Progenitor cell of endocrine pancreas (in vitro differentiated cells): ENCODE measurements around the gene LAMA3. TPM values are rescaled to one million over a fixed set of nuclear protein-coding genes. Genes with fewer than 3 reads are reported as not detected.

Experiments used
- DNase-seq: peaks from one replicate; pipeline ENCODE4 v3.0.0; 2021; ENCODE audit warnings: low spot score; ENCODE audit not compliant: unreplicated experiment
- H3K27ac Mint-ChIP-seq: 2 replicates; pipeline ENCODE4 v1.8.0; 2021; ENCODE audit warnings: mild to moderate bottlenecking, moderate library complexity, mixed read lengths
- H3K27me3 Mint-ChIP-seq: 2 replicates; pipeline ENCODE4 v1.8.0; 2021; ENCODE audit warnings: mixed read lengths
- H3K36me3 Mint-ChIP-seq: 2 replicates; pipeline ENCODE4 v1.8.0; 2022; ENCODE audit warnings: mixed read lengths; ENCODE audit not compliant: insufficient read depth
- H3K4me1 Mint-ChIP-seq: 2 replicates; pipeline ENCODE4 v1.8.0; 2021; ENCODE audit warnings: low read depth, mixed read lengths
- H3K4me3 Mint-ChIP-seq: 2 replicates; pipeline ENCODE4 v1.8.0; 2021; ENCODE audit warnings: low read depth, mild to moderate bottlenecking, moderate library complexity, mixed read lengths
- H3K9me3 Mint-ChIP-seq: 2 replicates; pipeline ENCODE4 v1.8.0; 2021; ENCODE audit warnings: low read depth, mixed read lengths
- CTCF ChIP-seq: fragments of 200-600 bp; sonication (generic); IDR thresholded peaks from one replicate; pipeline ENCODE4 v1.5.0; 2021; ENCODE audit warnings: antibody characterized with exemption, mild to moderate bottlenecking; ENCODE audit not compliant: unreplicated experiment
- total RNA-seq: library from RNA; stranded (reverse); gene quantifications from 2 replicates; pipeline ENCODE4 v1.2.1, GENCODE V29; 2021

LAMA3 gene
- total RNA-seq, 1 donor from 2014 or later = 0.84 TPM

GRCh38 chr18:23802817-23803216 lies 113.6 kb downstream of the LAMA3 start:
- DNase-seq = no peak
- Mint-ChIP-seq H3K9me3 (no peaks in the 10 kb centered on the region), H3K4me3 (no peak overlapping the region), H3K27me3 (peaks cover 7% of the 10 kb centered on the region), H3K27ac (no peak overlapping the region), H3K4me1 (no peaks in the 10 kb centered on the region), H3K36me3 (no peaks in the 10 kb centered on the region)
- TF ChIP-seq CTCF = no peak

GRCh38 chr18:23803755-23804154 lies 114.5 kb downstream of the LAMA3 start:
- no peaks in the 10 kb centered on the region for H3K9me3 Mint-ChIP-seq
- no peak for TF ChIP-seq CTCF
- DNase-seq = no peak
- H3K27ac Mint-ChIP-seq = no peak overlapping the region
- no peak overlapping the region for H3K4me3 Mint-ChIP-seq
- peaks cover 2% of the 10 kb centered on the region for H3K27me3 Mint-ChIP-seq
- no peaks in the 10 kb centered on the region for H3K36me3 Mint-ChIP-seq
- H3K4me1 Mint-ChIP-seq = no peaks in the 10 kb centered on the region

GRCh38 chr18:23805898-23806297 lies 116.6 kb downstream of the LAMA3 start:
- H3K27me3 Mint-ChIP-seq = peaks cover 7% of the 10 kb centered on the region
- TF ChIP-seq CTCF = no peak
- no peaks in the 10 kb centered on the region for H3K4me1 Mint-ChIP-seq

GRCh38 chr18:23809415-23809814 lies 120.2 kb downstream of the LAMA3 start:
- no peaks in the 10 kb centered on the region for H3K9me3 Mint-ChIP-seq
- H3K27ac Mint-ChIP-seq = no peak overlapping the region
- DNase-seq = no peak
- H3K27me3 Mint-ChIP-seq = peaks cover 14% of the 10 kb centered on the region
- no peaks in the 10 kb centered on the region for H3K36me3 Mint-ChIP-seq
- H3K4me3 Mint-ChIP-seq = no peak overlapping the region
- TF ChIP-seq CTCF = no peak
- H3K4me1 Mint-ChIP-seq = no peaks in the 10 kb centered on the region

More at GRCh38 chr18:23805898-23806297, 116.6 kb downstream of the LAMA3 start:
- Mint-ChIP-seq H3K9me3 (no peaks in the 10 kb centered on the region), H3K27ac (no peak overlapping the region), H3K36me3 (no peaks in the 10 kb centered on the region), H3K4me3 (no peak overlapping the region)
- DNase-seq = no peak

- no peak overlapping the region for H3K4me3 Mint-ChIP-seq
- H3K9me3 Mint-ChIP-seq = no peaks in the 10 kb centered on the region
- DNase-seq = no peak
- TF ChIP-seq CTCF = no peak
- H3K36me3 Mint-ChIP-seq = no peaks in the 10 kb centered on the region
- no peaks in the 10 kb centered on the region for H3K4me1 Mint-ChIP-seq
- H3K27ac Mint-ChIP-seq = no peak overlapping the region
- peaks cover 14% of the 10 kb centered on the region for H3K27me3 Mint-ChIP-seq
Observed at GRCh38 chr18:23810396-23810795, 121.1 kb downstream of the LAMA3 start.
